Hepatocyte (in vitro differentiated cells): ENCODE data around the gene PLXNB3. TPM values are rescaled to one million over a fixed set of nuclear protein-coding genes. Genes with fewer than 3 reads are reported as not detected.
A peak's percentile ranks its signal among the peaks of the same experiment; 100 is the strongest.

Source experiments
- DNase-seq: peaks from one replicate; pipeline ENCODE4 v3.0.0-alpha.2; 2016; ENCODE audit warnings: low spot score
- H2AFZ ChIP-seq: fragments of 200-600 bp; sonication (generic); 2 replicates; pipeline ENCODE4 v1.6.0; 2016; ENCODE audit warnings: antibody characterized with exemption, mild to moderate bottlenecking
- H3K27ac ChIP-seq: fragments of 200-600 bp; sonication (generic); 2 replicates; pipeline ENCODE4 v1.5.1; 2016; ENCODE audit warnings: mild to moderate bottlenecking
- H3K27me3 ChIP-seq: fragments of 200-600 bp; sonication (generic); 2 replicates; pipeline ENCODE4 v1.6.1; 2016
- H3K36me3 ChIP-seq: fragments of 200-600 bp; sonication (generic); replicated peaks from 2 replicates; pipeline ENCODE4 v1.5.1; 2016; ENCODE audit warnings: low read depth; ENCODE audit not compliant: insufficient read depth
- H3K4me1 ChIP-seq: fragments of 200-600 bp; sonication (generic); 2 replicates; pipeline ENCODE4 v1.5.1; 2016; ENCODE audit warnings: mild to moderate bottlenecking, moderate library complexity; ENCODE audit not compliant: insufficient read depth
- H3K4me2 ChIP-seq: fragments of 200-600 bp; sonication (generic); 2 replicates; pipeline ENCODE4 v1.6.0; 2016
- H3K4me3 ChIP-seq: fragments of 200-600 bp; sonication (generic); 2 replicates; pipeline ENCODE4 v1.5.1; 2016; ENCODE audit warnings: mild to moderate bottlenecking
- H3K79me2 ChIP-seq: fragments of 200-600 bp; sonication (generic); 2 replicates; pipeline ENCODE4 v1.6.0; 2017; ENCODE audit warnings: mild to moderate bottlenecking
- H3K9me2 ChIP-seq: fragments of 200-600 bp; sonication (generic); replicated peaks from 2 replicates; pipeline ENCODE4 v1.6.0; 2017; ENCODE audit warnings: mild to moderate bottlenecking; ENCODE audit not compliant: insufficient read depth
- H3K9me3 ChIP-seq: fragments of 200-600 bp; sonication (generic); 2 replicates; pipeline ENCODE4 v1.5.1; 2016; ENCODE audit warnings: low read depth, mild to moderate bottlenecking
- H4K20me1 ChIP-seq: fragments of 200-600 bp; sonication (generic); 2 replicates; pipeline ENCODE4 v1.6.0; 2016; ENCODE audit warnings: mild to moderate bottlenecking; ENCODE audit not compliant: insufficient read depth, poor library complexity, severe bottlenecking
- CTCF ChIP-seq: fragments of 200-600 bp; sonication (generic); IDR thresholded peaks from 2 replicates; pipeline ENCODE4 v1.5.1; 2016; ENCODE audit warnings: antibody characterized with exemption, mild to moderate bottlenecking; ENCODE audit not compliant: poor library complexity
- EZH2 ChIP-seq: fragments of 200-600 bp; sonication (generic); IDR thresholded peaks from 2 replicates; pipeline ENCODE4 v1.6.1; 2016; ENCODE audit warnings: antibody characterized with exemption, mild to moderate bottlenecking, borderline replicate concordance
- EZH2phosphoT487 ChIP-seq: fragments of 200-600 bp; sonication (generic); IDR thresholded peaks from one replicate; pipeline ENCODE4 v1.6.1; 2018; ENCODE audit warnings: antibody characterized with exemption, mild to moderate bottlenecking, low read depth, moderate library complexity; ENCODE audit not compliant: unreplicated experiment, severe bottlenecking
- WGBS: methylation state at CpG from one replicate; pipeline ENCODE4 v1.1.6; 2016; ENCODE audit warnings: low lambda C conversion rate; ENCODE audit errors: missing lambda C conversion rate; 5-methylcytosine and 5-hydroxymethylcytosine counted together
- polyA plus RNA-seq: library from polyadenylated mRNA; unstranded; fragments of >200 nt; fragmentation: Nextera tagmentation; extraction: Ambion mirVana; gene quantifications from 2 replicates; pipeline ENCODE4 v1.2.1, GENCODE V29; 2016
- total RNA-seq: library from RNA; depleted of rRNA; stranded (reverse); fragments of >200 nt; gene quantifications from 2 replicates; pipeline ENCODE4 v1.2.3, GENCODE V29; 2014

Gene PLXNB3
- total and polyA plus RNA-seq, 2 experiments from 2014 or later = 0.27 to 0.87 TPM

GRCh38 chrX:153791104-153791852 is 27.2 kb downstream of the PLXNB3 start:
- Histone ChIP-seq H3K4me3 (no peak overlapping the region), H3K9me2 (no peaks in the 10 kb centered on the region), H3K36me3 (no peaks in the 10 kb centered on the region), H2AFZ (no peak overlapping the region), H3K27me3 (no peaks in the 10 kb centered on the region), H3K27ac (no peak overlapping the region), H3K4me1 (peaks cover 9% of the 10 kb centered on the region), H3K79me2 (peaks cover 36% of the 10 kb centered on the region), H3K9me3 (no peaks in the 10 kb centered on the region), H3K4me2 (no peak overlapping the region), H4K20me1 (no peaks in the 10 kb centered on the region)
- no peak for DNase-seq
- WGBS = 83% methylated on average over 17 of the region's 17 CpGs
- TF ChIP-seq CTCF = no peak
- TF ChIP-seq EZH2 = no peak
- TF ChIP-seq EZH2phosphoT487 = no peak

- H3K79me2 ChIP-seq = peaks cover 37% of the 10 kb centered on the region
- no peaks in the 10 kb centered on the region for H4K20me1 ChIP-seq
- H3K4me2 ChIP-seq = no peak overlapping the region
- no peak overlapping the region for H3K4me3 ChIP-seq
- no peak overlapping the region for H3K27ac ChIP-seq
- 84% methylated on average over 6 of the region's 6 CpGs for WGBS
- H3K36me3 ChIP-seq = no peaks in the 10 kb centered on the region
- TF ChIP-seq EZH2 (no peak), EZH2phosphoT487 (no peak), CTCF (no peak)
- H2AFZ ChIP-seq = no peak overlapping the region
- no peaks in the 10 kb centered on the region for H3K9me3 ChIP-seq
- no peaks in the 10 kb centered on the region for H3K9me2 ChIP-seq
- peaks cover 9% of the 10 kb centered on the region for H3K4me1 ChIP-seq
- no peak for DNase-seq
- H3K27me3 ChIP-seq = no peaks in the 10 kb centered on the region
These were observed 28.3 kb downstream of the PLXNB3 start for GRCh38 chrX:153792368-153792767.

GRCh38 chrX:153793291-153793690 is 29.2 kb downstream of the PLXNB3 start:
- Histone ChIP-seq H3K36me3 (no peaks in the 10 kb centered on the region), H4K20me1 (no peaks in the 10 kb centered on the region), H3K9me2 (no peaks in the 10 kb centered on the region), H3K4me2 (peak overlapping the region; percentile 87), H3K4me3 (peak overlapping the region; percentile 71), H3K27ac (peak overlapping the region; percentile 98), H3K79me2 (peaks cover 37% of the 10 kb centered on the region), H3K4me1 (peaks cover 9% of the 10 kb centered on the region), H3K9me3 (no peaks in the 10 kb centered on the region), H2AFZ (no peak overlapping the region), H3K27me3 (no peaks in the 10 kb centered on the region)
- no peak for TF ChIP-seq CTCF
- no peak for TF ChIP-seq EZH2
- no peak for TF ChIP-seq EZH2phosphoT487
- WGBS = 48% methylated on average over 7 of the region's 7 CpGs
- DNase-seq = no peak
